Adrenal gland (tissue), 5 donors: ENCODE measurements around the gene COL9A3.

ENCODE experiments used
- CTCF ChIP-seq, 6 experiments: fragments of 450-650 bp in 4 of 6; fragments of 200-600 bp in 2 of 6; sonication (generic) in 1 of 6; IDR thresholded peaks; 1 replicate in 5 of 6; 2 replicates in 1 of 6; pipeline versions ENCODE4 v1.5.1 to v1.8.0; 2016 to 2021; ENCODE audit warnings: antibody characterized with exemption in 6 of 6, mild to moderate bottlenecking in 2 of 6, moderate library complexity in 1 of 6
- POLR2A ChIP-seq, 2 donors: fragments of 450-650 bp; IDR thresholded peaks; one replicate each; pipeline ENCODE4 v1.6.1; 2017; ENCODE audit warnings: antibody characterized with exemption in 2 of 2, mild to moderate bottlenecking in 2 of 2, moderate library complexity in 1 of 2
- donor health status: DM: no; HTN: no; CAD: no.

- no peak for TF ChIP-seq POLR2A (IDR thresholded peaks at IDR 0.05)
- TF ChIP-seq CTCF (IDR thresholded peaks at IDR 0.05): no peak
Observed at GRCh38 chr20:62855120-62855519, 38.3 kb downstream of the COL9A3 start.
